KBM-7 (cell line): ENCODE results near the gene PSRC1.
A peak's percentile ranks its signal among the peaks of the same experiment; 100 is the strongest.

Experiments used
- DNase-seq: peaks from one replicate; pipeline ENCODE4 v3.0.0-alpha.2; 2015
- in situ Hi-C: fragments of 300-500 bp; cut with MboI; formaldehyde crosslinking; loops from 2 replicates; pipeline ENCODE4 v1.14.3; 2020; ENCODE audit warnings: low sequenced_read_pairs, low pct_unique_long_range_greater_than_20kb, mixed read lengths

PSRC1 gene

DNA sequence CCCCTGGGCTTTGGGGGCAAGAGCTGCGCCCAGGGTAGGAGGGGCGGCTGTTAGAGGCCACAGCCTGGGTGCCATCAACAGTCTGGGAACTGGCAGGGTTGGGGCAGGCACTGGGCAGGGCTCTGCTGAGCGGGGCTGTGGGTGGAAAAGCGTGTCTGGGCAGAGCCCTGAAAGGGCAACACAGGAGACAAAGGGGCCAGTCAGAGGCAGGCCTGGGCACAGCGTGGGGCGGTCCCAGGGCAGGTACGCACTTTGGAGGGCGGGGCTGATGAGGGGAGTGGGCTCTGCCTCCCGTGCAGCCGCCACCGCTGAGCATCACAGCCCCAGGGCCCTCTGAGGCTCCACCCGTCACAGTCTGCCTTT lies 19.7 kb downstream of the PSRC1 start:
- in situ Hi-C loops = loop anchor here (10.0 kb wide), 1 partner anchor 142 kb away; no protein-coding TSS in a partner anchor
- no peak for DNase-seq

DNA sequence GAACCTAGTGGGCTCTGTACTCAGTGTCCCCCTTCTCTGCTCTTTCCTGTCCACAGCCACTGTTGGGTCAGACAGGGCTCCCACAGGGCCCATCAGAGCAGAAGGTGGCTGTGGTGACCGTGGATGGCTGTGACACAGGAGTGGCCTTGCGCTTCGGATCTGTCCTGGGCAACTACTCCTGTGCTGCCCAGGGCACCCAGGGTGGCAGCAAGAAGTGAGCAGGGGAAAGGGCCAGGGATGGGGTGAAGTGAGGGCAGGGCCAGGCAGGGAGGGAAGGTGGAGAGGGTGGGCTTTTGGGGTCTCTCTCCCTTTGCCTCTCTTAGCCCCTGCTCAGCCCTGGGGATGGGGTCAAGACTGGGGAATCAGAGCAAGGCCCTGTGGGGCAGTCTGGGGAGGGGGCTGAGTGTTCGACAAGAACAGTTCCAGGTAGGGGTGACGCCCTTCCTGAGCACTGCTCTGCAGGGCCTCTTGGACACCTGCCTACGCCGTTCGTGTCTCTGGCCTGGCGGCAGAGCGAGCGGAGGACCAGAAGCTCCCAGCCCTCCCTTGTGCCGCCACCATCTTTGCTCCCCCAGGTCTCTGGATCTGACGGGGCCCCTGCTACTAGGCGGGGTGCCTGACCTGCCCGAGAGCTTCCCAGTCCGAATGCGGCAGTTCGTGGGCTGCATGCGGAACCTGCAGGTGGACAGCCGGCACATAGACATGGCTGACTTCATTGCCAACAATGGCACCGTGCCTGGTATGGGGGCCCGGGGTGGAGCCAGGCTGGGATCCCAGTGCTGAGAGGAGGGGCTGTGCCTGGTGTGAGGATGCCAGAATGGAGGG lies 20.5 kb downstream of the PSRC1 start:
- in situ Hi-C loops = loop anchor here (10.0 kb wide), 1 partner anchor 142 kb away; no protein-coding TSS in a partner anchor
- DNase-seq = no peak

DNA sequence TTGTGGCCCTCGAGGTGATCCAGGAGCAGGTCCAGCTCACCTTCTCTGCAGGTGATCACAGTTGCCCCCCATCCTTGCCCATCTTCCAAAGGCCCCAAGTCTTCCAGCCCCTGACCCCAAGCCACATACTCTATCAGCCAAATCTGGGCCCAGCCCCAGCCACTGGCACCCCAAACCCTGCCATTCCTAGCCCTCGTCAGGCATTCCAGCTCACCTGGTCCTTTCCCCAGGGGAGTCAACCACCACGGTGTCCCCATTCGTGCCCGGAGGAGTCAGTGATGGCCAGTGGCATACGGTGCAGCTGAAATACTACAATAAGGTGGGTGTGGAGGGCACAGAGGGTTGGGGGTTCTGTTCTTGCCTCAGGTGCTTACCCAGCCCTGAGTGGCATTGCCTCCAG lies 21.4 kb downstream of the PSRC1 start:
- no peak for DNase-seq
- in situ Hi-C loops = loop anchor here (10.0 kb wide), 1 partner anchor 143 kb away; no protein-coding TSS in a partner anchor

DNA sequence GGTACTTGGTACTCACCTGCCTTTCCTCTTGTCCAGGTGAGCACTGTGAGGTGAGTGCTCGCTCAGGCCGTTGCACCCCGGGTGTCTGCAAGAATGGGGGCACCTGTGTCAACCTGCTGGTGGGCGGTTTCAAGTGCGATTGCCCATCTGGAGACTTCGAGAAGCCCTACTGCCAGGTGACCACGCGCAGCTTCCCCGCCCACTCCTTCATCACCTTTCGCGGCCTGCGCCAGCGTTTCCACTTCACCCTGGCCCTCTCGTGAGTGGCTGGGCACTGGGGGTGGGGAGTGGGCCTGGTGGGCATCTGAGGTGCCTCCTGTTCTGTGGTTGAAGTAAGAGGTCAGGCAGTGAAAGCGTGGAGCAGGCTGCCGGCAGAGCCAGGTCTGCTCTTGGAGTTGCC lies 21.9 kb downstream of the PSRC1 start:
- DNase-seq = no peak
- in situ Hi-C loops = loop anchor here (10.0 kb wide), 1 partner anchor 144 kb away; no protein-coding TSS in a partner anchor

DNA sequence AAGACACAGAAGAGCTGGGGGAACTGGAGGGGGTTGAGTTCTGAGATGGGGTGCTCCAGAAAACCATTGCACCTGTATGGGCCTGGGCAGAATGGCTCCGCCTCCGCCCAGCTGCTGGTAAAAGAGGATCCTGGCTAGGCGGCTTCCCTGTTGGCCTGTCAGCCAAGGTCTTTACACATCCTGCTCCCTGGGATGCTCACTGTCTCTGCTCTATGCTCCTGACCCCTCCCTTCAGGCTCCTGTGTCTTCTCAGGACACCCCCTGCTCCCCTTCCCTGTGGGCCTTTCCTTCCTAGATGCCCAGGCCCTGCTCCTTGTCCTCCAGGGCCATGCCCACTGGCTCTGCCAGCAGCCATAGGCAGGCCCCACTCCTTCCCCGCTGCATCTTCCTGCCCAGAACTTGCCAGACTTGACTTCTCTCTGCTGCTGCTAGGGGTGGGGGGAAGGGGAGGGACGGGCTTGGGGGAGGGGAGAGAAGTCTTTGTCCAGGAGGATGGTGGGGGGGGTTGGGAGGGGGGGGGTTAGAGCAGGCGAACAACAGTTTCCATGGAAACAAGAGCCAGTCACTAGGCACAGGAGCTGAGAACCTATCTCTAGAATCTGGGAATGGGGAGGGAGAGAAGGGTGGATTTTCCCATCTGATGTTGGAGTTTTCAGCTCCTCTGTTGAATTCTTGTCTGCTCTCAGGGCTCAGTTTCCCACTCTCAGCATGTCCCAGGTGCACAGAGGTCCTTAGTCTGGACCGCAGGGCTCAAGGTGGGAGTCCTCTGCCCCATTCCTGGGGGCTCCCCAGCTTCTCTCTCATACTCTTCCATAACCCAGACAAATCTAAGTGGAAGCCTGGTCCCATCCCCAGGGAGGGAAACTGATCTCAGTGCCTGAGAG lies 23.0 kb downstream of the PSRC1 start:
- in situ Hi-C loops = loop anchor here (10.0 kb wide), 1 partner anchor 145 kb away; no protein-coding TSS in a partner anchor
- DNase-seq = no peak

DNA sequence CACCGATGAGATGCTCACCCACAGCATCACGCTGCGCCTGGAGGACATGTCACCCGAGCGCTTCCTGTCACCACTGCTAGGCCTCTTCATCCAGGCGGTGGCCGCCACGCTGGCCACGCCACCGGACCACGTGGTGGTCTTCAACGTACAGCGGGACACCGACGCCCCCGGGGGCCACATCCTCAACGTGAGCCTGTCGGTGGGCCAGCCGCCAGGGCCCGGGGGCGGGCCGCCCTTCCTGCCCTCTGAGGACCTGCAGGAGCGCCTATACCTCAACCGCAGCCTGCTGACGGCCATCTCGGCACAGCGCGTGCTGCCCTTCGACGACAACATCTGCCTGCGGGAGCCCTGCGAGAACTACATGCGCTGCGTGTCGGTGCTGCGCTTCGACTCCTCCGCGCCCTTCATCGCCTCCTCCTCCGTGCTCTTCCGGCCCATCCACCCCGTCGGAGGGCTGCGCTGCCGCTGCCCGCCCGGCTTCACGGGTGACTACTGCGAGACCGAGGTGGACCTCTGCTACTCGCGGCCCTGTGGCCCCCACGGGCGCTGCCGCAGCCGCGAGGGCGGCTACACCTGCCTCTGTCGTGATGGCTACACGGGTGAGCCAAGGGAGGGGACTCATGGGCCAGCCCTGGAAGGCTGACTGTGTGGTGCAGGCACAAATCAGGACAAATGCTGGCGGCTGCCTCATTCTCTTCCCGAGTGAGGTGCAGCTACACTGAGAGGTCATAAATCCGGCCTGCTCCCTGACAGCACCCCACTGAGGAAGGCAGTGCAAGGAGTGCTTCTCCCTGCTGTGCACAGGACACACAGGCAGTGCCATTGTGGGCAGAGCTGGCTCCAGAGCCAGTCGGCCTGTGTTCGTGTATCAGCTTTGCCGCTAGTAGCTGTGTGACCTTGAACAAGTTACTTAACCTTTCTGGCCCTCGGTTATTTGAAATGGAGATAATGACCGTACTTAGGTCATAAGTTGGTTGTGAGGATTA lies 24.2 kb downstream of the PSRC1 start:
- DNase-seq = no peak
- in situ Hi-C loops = no loop called here

DNA sequence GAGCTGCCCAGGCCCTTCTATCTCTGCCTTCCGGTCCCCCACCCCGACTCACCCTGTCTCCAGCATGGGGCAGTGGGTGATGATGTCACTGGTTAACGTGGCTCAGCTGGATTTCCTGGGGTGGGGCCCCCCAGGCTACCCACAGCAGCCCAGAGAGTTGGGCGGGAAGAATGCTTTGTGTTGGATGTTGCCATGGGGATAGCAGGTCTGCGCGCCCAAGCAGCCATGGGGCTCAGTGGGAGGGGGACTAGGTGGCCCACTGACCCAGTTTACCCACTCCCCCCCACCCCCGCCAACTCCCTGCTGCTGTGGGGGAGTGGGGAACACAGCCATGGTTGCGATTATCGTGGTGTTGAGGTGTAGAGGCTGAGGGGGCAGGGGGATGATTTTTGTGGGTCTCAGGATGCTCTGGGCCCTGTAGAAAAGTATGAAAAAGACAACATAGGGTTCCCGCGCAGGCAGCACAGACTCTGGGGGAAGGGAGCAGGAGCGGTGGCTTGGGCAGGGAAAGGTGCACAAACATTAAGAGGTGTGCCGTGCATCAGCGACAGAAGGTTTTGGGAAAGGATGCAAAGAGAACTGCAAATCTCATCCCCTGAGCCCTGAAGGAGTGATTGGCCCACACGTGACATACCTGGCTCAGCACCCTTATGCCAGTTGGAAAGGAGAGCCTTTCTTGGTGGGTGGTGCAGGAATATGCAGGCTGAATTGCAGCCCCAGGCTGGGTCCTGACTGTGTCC lies 25.1 kb downstream of the PSRC1 start:
- in situ Hi-C loops = no loop called here

DNA sequence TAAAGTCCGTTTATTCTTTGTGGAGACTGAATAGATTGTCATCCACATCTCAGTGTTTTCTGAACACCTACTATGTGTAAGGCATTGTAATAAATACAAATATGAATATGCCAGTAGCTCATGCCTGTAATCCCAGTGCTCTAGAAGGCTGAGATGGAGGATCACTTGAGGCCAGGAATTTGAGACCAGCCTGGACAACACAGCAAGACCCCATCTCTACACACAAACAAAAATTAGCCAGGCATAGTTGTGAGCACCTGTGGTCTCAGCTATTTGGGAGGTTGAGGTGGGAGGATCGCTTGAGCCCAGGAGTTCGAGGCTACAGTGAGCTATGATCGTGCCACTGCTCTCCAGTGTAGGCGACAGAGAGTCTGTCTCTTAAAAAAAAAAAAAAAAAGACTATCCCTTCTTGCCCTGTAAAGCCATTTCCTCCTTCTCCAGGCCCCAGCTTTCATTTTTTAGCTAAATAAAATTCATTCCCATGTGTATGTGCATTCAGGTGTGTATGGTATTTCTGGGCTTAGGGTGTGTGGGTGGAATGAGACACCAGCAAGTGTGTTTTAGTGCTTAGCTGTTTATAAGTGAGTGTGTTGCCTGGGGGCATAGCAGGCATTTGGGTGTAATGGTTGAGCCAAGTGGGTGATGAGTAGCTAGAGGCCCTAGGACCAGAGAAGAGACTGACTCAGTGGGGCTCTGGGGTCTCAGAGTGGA lies 25.8 kb downstream of the PSRC1 start:
- in situ Hi-C loops = no loop called here
- no peak for DNase-seq

More for the DNA sequence above, 25.1 kb downstream of the PSRC1 start:
- DNase-seq = no peak

DNA sequence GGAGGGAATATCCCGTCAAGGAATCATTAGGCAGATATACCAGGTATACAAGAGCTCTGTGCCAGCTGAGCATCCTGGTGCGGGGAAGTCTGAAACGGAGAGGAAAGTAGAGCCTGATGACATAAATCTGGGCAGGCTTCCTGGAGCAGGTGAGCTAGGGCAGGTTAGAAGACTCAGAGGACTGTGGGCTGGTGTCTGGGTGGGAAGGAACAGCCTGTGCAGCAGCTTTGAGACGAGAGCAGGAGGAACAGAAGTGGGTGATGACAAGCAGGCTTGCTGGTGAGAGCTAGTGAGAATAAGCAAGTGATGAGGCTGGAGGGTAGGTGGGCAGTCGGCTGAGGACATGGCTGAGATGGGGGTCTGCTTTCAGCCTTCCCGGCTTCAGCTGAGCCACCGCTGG lies 26.9 kb downstream of the PSRC1 start:
- in situ Hi-C loops = no loop called here
- no peak for DNase-seq

DNA sequence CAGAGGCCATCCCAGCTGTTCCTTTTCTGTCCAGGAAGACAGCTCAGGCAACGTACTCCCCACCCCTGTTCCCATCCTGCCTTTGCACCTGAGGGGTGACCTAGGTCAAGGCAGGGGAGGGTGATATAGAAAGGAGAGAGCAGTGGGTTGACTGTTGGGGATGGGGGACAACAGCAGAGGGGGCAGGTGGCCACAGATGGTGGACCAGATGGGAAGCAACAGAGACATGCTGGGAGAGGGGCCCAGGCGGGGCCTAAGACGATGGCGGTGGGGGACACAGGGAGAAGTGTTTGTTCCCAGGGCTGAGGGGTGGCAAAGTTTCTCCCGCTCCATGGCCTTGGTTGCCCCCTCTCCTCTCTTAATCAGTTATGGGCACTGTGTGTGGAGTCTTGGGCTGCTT lies 27.3 kb downstream of the PSRC1 start:
- no peak for DNase-seq
- in situ Hi-C loops = no loop called here

DNA sequence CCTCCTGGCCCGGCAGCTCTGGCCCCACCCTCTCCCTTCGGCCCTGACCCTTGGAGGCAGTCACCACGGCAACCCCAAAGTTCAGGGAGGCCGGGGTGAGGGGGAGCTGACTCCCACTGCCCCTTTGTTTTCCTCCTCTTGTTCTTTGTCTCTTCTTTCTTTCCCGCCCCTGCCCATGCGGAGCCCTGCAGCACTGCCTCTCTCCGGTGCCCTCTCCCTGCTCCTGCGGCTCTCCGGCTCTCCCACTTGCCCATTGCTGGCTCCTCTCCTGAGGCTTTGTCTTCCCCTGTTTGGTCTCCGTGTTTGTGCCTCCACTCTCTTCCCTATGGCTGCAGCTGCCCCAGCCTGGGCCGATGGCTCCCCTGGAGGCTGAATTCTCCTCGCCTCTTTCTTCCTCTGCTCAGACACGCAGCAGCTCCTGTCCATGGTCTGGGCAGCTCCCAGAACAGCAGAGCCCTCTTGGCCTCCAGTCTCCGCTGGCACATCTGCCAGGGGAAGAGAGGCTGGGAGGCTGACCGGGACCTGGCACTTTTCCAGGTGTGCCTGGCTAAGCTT lies 27.8 kb downstream of the PSRC1 start:
- no peak for DNase-seq
- in situ Hi-C loops = no loop called here

DNA sequence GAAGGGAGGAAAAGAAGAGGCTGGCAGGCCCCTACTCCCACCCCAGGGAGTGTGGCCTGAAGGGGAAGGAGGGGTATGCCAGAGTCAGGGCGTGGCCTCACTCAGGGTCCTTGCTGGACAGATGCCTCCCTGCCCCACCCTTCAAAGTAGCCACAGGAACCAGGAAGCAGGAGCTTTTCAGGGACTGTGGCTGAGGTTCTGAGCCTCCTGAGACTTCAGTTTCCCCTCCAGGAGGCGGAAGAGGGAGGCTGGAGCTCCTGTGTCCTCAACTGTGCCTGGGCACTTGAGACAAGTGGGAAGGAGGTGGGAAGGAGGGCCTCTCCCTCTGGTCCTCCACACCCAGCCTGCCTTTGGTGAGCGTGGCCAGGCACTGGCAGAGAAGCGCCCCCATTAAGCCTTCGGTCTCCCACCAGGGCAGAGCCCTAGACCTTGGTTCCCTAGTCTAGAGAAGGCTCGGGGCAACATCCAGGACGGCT lies 28.3 kb downstream of the PSRC1 start:
- in situ Hi-C loops = no loop called here
- DNase-seq = no peak

DNA sequence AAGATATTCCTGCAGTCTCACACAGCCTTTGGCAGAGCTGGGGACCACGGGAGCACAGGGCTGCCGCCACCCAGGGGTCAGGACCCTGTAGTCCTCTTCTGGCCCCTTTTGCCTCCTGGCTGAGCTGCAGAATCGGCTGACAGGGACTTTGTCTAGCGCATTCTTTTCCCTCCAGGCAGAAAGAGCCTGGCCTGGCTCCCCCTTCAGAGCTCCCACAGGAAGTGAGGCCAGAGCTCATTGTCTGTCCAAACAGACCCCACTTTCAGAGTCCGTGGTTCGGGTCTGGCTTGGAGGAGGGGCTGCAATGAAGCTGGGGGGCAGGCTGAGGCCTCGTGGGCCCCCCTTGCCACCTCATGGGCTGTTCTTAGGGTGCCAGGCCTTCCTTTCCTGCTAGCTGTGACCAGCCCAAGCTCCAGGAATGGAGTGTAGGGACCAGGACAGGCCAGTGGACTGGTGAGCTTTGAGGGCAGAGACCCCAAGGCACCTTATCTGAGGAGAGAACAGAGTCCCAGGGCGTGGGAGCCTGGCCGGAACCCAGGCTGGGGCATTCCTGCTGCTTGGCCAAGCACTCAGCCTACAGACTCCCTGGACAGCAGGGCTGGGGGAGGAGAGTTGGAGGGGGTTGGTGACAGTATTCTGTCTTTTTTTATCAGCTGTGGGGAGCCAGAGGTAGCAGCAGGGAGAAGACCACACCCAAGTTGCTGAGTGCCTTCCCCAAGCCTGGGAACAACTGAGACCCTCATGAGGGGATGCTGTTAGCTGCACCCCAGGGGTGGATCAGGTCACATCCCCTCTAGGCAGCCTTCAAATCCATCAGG lies 28.9 kb downstream of the PSRC1 start:
- in situ Hi-C loops = no loop called here
- no peak for DNase-seq

DNA sequence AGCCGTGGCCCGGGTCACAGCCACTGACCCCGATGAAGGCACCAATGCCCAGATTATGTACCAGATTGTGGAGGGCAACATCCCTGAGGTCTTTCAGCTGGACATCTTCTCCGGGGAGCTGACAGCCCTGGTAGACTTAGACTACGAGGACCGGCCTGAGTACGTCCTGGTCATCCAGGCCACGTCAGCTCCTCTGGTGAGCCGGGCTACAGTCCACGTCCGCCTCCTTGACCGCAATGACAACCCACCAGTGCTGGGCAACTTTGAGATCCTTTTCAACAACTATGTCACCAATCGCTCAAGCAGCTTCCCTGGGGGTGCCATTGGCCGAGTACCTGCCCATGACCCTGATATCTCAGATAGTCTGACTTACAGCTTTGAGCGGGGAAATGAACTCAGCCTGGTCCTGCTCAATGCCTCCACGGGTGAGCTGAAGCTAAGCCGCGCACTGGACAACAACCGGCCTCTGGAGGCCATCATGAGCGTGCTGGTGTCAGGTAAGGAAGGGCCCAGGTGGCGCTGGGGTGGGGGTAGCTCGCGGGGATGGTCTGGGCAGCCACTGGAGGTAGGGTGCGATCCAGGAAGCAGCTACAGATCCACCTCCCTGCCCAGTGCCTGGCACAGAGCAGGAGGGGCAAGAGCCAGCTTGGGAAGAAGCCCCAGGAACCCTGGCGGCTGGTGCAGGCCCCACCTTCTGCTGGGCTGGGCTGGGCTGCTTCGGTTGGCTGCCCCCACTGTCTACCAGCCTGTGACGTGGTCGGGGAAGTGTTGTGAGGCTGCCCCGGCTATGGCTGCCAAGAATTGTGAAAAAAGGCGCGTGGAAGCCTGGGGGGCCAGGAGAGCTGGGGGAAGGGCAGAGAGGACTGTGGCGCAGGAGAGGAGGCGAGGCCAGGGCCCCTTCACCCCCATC lies 29.8 kb downstream of the PSRC1 start:
- in situ Hi-C loops = no loop called here
- DNase-seq = peak; percentile 44

DNA sequence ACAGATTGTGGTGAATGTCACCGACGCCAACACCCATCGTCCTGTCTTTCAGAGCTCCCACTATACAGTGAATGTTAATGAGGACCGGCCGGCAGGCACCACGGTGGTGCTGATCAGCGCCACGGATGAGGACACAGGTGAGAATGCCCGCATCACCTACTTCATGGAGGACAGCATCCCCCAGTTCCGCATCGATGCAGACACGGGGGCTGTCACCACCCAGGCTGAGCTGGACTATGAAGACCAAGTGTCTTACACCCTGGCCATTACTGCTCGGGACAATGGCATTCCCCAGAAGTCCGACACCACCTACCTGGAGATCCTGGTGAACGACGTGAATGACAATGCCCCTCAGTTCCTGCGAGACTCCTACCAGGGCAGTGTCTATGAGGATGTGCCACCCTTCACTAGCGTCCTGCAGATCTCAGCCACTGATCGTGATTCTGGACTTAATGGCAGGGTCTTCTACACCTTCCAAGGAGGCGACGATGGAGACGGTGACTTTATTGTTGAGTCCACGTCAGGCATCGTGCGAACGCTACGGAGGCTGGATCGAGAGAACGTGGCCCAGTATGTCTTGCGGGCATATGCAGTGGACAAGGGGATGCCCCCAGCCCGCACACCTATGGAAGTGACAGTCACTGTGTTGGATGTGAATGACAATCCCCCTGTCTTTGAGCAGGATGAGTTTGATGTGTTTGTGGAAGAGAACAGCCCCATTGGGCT lies 30.6 kb downstream of the PSRC1 start:
- no peak for DNase-seq
- in situ Hi-C loops = no loop called here
